HCT116 (cell line): ENCODE data around the gene DPYD. TPM values are rescaled to one million over a fixed set of nuclear protein-coding genes. Genes with fewer than 3 reads are reported as not detected.

ENCODE experiments used
- ATAC-seq: fragments of 200-7000 bp; cut with Tn5 transposase; 2 replicates; pipeline ENCODE4 v1.9.1; 2020; ENCODE audit warnings: mild to moderate bottlenecking, moderate library complexity
- BruUV-seq: library from RNA; stranded (reverse); fragments of 400-500 nt; replicated peaks from 2 replicates; lab custom pipeline; 2021; lab: Mats Ljungman, UMichigan
- CTCF ChIA-PET: fragments of 300-600 bp; sonication (Branson Sonifier 250); formaldehyde crosslinking; loops from one replicate; lab custom pipeline; 2021; ENCODE audit warnings: antibody characterized with exemption; lab: Charles Lee
- POLR2A ChIA-PET: fragments of 300-600, 350-600 bp; sonication (Branson Sonifier 250); formaldehyde crosslinking; loops from one replicate; lab custom pipeline; 2021; ENCODE audit warnings: antibody characterized with exemption; lab: Charles Lee
- RAD21 ChIA-PET, 2 experiments: fragments of 300-600 bp; sonication (Branson Sonifier 250); formaldehyde crosslinking; loops; one replicate each; lab custom pipeline; 2023; ENCODE audit warnings: low total read pairs in 2 of 2; ENCODE audit not compliant: uncharacterized antibody in 2 of 2, unreplicated experiment in 2 of 2, low non-redundant PET in 1 of 2; lab: Charles Lee
- DNase-seq: peaks from one replicate; pipeline ENCODE4 v3.0.0-alpha.2; 2010; ENCODE audit warnings: low read depth, low spot score
- H2AFZ ChIP-seq: fragments of 200-600 bp; shearing (Covaris generic), sonication (generic); 2 replicates; pipeline ENCODE4 v1.6.1; 2017; ENCODE audit warnings: low read depth, mixed run types, mixed read lengths, antibody characterized with exemption, low read length; ENCODE audit not compliant: poor library complexity, severe bottlenecking
- H3K27ac ChIP-seq: 2 replicates; pipeline ENCODE4 v1.5.1; 2012; ENCODE audit warnings: low read depth, low read length
- H3K27me3 ChIP-seq: fragments of 200-600 bp; sonication (generic); 2 replicates; pipeline ENCODE4 v1.6.1; 2016; ENCODE audit warnings: mixed run types, low read length, mixed read lengths; ENCODE audit not compliant: insufficient read depth
- H3K36me3 ChIP-seq, 2 experiments: fragments of 200-500 bp in 1 of 2; fragments of 200-600 bp in 1 of 2; sonication (Bioruptor generic) in 1 of 2; sonication (generic) in 1 of 2; 2 replicates each; pipeline versions ENCODE4 v1.5.1 to v1.6.1; 2014 to 2016; ENCODE audit warnings: low read length in 2 of 2, inconsistent platforms in 1 of 2, mixed read lengths in 1 of 2, mixed run types in 1 of 2; ENCODE audit not compliant: insufficient read depth in 2 of 2, control insufficient read depth in 1 of 2
- H3K4me1 ChIP-seq, 2 experiments: fragments of 200-600 bp in 1 of 2; sonication (generic) in 1 of 2; 2 replicates each; pipeline versions ENCODE4 v1.5.1 to v1.6.1; 2012 to 2017; ENCODE audit warnings: low read length in 2 of 2, inconsistent platforms in 1 of 2, mild to moderate bottlenecking in 1 of 2, mixed read lengths in 1 of 2, mixed run types in 1 of 2, moderate library complexity in 1 of 2; ENCODE audit not compliant: insufficient read depth in 2 of 2, control insufficient read depth in 1 of 2
- H3K4me2 ChIP-seq: fragments of 200-600 bp; sonication (generic); 2 replicates; pipeline ENCODE4 v1.6.1; 2017; ENCODE audit warnings: mixed run types, low read length, mixed read lengths
- H3K4me3 ChIP-seq, 2 experiments: fragments of 200-600 bp in 1 of 2; sonication (generic) in 1 of 2; replicated peaks in 1 of 2; 2 replicates each; pipeline ENCODE4 v1.5.1; 2011 to 2016; ENCODE audit warnings: low read length in 2 of 2, control low read depth in 1 of 2, low read depth in 1 of 2, mild to moderate bottlenecking in 1 of 2, mixed read lengths in 1 of 2, mixed run types in 1 of 2
- H3K79me2 ChIP-seq: fragments of 200-600 bp; sonication (generic); 2 replicates; pipeline ENCODE4 v1.6.1; 2017; ENCODE audit warnings: mild to moderate bottlenecking, mixed run types, low read length, moderate library complexity, mixed read lengths; ENCODE audit not compliant: insufficient read depth
- H3K9ac ChIP-seq: fragments of 200-600 bp; sonication (generic); 2 replicates; pipeline ENCODE4 v1.6.1; 2016; ENCODE audit warnings: low read length, mixed read lengths
- H3K9me2 ChIP-seq: fragments of 200-600 bp; sonication (generic), shearing (Covaris generic); 2 replicates; pipeline ENCODE4 v1.6.1; 2017; ENCODE audit warnings: mixed run types, mild to moderate bottlenecking, moderate library complexity; ENCODE audit not compliant: insufficient read depth
- H3K9me3 ChIP-seq, 2 experiments: fragments of 200-500 bp in 1 of 2; fragments of 200-600 bp in 1 of 2; sonication (Bioruptor generic) in 1 of 2; sonication (generic) in 1 of 2; 2 replicates each; pipeline ENCODE4 v1.6.1; 2014 to 2017; ENCODE audit warnings: low read length in 2 of 2, mixed read lengths in 2 of 2, inconsistent platforms in 1 of 2, low read depth in 1 of 2, mild to moderate bottlenecking in 1 of 2, mixed run types in 1 of 2, moderate library complexity in 1 of 2; ENCODE audit not compliant: control insufficient read depth in 1 of 2, insufficient read depth in 1 of 2
- H4K20me1 ChIP-seq: fragments of 200-600 bp; sonication (generic), shearing (Covaris generic); 2 replicates; pipeline ENCODE4 v1.6.1; 2017; ENCODE audit warnings: mixed run types, mild to moderate bottlenecking, moderate library complexity; ENCODE audit not compliant: insufficient read depth
- CEBPB ChIP-seq: IDR thresholded peaks from 2 replicates; pipeline ENCODE4 v1.6.1; 2012; ENCODE audit warnings: low read depth
- EGR1 ChIP-seq: IDR thresholded peaks from 2 replicates; pipeline ENCODE4 v1.6.1; 2012; ENCODE audit warnings: low read depth
- ELF1 ChIP-seq: IDR thresholded peaks from 2 replicates; pipeline ENCODE4 v1.6.1; 2012; ENCODE audit warnings: low read depth, borderline replicate concordance
- EZH2phosphoT487 ChIP-seq: fragments of 200-600 bp; IDR thresholded peaks from 2 replicates; pipeline ENCODE4 v1.6.1; 2018; ENCODE audit warnings: antibody characterized with exemption, borderline replicate concordance
- FOSL1 ChIP-seq: IDR thresholded peaks from 2 replicates; pipeline ENCODE4 v1.6.1; 2012; ENCODE audit warnings: low read depth
- JUND ChIP-seq: IDR thresholded peaks from 2 replicates; pipeline ENCODE4 v1.6.1; 2012
- POLR2A ChIP-seq: IDR thresholded peaks from 2 replicates; pipeline ENCODE4 v1.7.0; 2011; ENCODE audit warnings: borderline replicate concordance; ENCODE audit not compliant: insufficient read depth, insufficient read length; ENCODE audit errors: extremely low read depth
- POLR2AphosphoS5 ChIP-seq: IDR thresholded peaks from 2 replicates; pipeline ENCODE4 v1.6.1; 2011; ENCODE audit warnings: mild to moderate bottlenecking, low read depth, low read length, moderate library complexity
- RAD21 ChIP-seq: IDR thresholded peaks from 2 replicates; pipeline ENCODE4 v1.6.1; 2012; ENCODE audit warnings: low read depth, mild to moderate bottlenecking
- SP1 ChIP-seq: IDR thresholded peaks from 2 replicates; pipeline ENCODE4 v1.6.1; 2012; ENCODE audit warnings: low read depth
- SRF ChIP-seq: IDR thresholded peaks from 2 replicates; pipeline ENCODE4 v1.6.1; 2012; ENCODE audit warnings: low read depth
- TCF7L2 ChIP-seq: IDR thresholded peaks from 2 replicates; pipeline ENCODE4 v1.7.0; 2011; ENCODE audit warnings: borderline replicate concordance, inconsistent platforms; ENCODE audit not compliant: insufficient read depth, insufficient read length; ENCODE audit errors: extremely low read depth
- ZFX ChIP-seq: fragments of 450-650 bp; IDR thresholded peaks from 2 replicates; pipeline ENCODE4 v1.6.1; 2017
- ZNF274 ChIP-seq: fragments of 200-500 bp; sonication (Bioruptor generic); IDR thresholded peaks from 2 replicates; pipeline ENCODE4 v1.6.1; 2014; ENCODE audit warnings: mild to moderate bottlenecking, low read depth, low read length, inconsistent platforms
- intact Hi-C: fragments of 100-400 bp; cut with micrococcal nuclease; formaldehyde crosslinking; loops from 2 replicates; pipeline ENCODE4 v1.10.0; 2022
- total RNA-seq: library from RNA; stranded (reverse); gene quantifications from one replicate; pipeline ENCODE4 v1.2.1, GENCODE V29; 2021; ENCODE audit not compliant: unreplicated experiment
- TF ChIP-seq, protein P1 (sequence below): IDR thresholded peaks from 2 replicates; pipeline ENCODE4 v1.6.1; 2012

Gene DPYD
- total RNA-seq, 1 experiment from 2014 or later: 1.7 TPM

DNA sequence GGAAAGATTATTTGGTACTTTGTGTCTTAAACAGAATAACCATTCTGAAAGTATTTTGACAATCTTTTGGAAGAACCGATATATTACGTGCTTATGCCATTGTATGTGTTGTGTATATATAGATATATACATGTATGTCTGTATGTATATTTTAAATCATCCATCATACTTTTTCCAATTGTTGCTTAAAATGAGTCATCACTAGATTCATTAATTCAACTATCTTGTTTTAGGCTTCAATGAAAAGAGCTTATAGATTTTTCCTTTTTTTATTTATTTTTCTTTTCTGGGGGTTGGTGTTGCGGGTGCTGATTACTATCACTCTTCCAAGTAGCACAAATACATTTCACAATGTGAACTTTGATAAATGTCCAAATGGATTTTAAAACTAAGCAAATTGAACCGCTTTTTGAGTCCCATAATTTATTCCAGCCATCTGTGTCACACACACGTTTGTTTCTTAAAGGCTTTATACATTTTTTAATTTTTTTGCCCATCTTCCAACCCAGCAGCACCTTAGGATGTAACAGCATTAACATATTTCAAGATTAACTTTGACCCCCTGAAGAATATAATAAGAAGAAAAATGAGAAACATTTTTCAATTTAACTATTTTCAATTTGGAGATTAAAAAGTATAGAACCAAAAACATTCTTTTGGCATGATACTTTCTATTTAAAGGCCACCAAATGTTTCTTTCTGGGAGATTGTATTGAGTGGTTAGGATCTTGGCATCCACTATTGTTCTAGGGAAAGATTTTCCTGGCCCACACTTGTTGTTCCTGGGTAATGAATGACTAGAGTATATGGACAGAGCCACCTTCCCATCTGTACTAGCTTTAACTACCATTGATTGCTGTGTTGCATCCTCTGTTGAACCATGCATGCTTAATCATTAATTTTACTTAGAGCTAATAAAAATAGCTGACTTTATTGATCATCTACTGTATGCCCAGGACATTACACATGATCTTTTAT is 9.3 kb upstream of the DPYD start:
- H3K9me2 ChIP-seq: no peaks in the 10 kb centered on the region
- intact Hi-C loops: no loop called here
- no peak for ATAC-seq
- H4K20me1 ChIP-seq: no peaks in the 10 kb centered on the region
- H3K36me3 ChIP-seq: no peaks in the 10 kb centered on the region
- no peak overlapping the region for H3K4me2 ChIP-seq
- H2AFZ ChIP-seq: no peak overlapping the region
- CTCF ChIA-PET: no interaction called here
- no peak for DNase-seq
- no peak overlapping the region for H3K4me3 ChIP-seq
- no peaks in the 10 kb centered on the region for H3K9me3 ChIP-seq
- TF ChIP-seq SP1 (no peak), POLR2A (no peak), JUND (no peak), TCF7L2 (no peak), CEBPB (no peak), EGR1 (no peak), RAD21 (no peak)
- TF ChIP-seq, protein P1, sequence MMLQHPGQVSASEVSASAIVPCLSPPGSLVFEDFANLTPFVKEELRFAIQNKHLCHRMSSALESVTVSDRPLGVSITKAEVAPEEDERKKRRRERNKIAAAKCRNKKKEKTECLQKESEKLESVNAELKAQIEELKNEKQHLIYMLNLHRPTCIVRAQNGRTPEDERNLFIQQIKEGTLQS: no peak
- TF ChIP-seq, all 23 proteins: peak for 0
- POLR2A ChIA-PET: no interaction called here
- RAD21 ChIA-PET: no interaction called here
- no TSS peak for BruUV-seq
- H3K27me3 ChIP-seq: no peaks in the 10 kb centered on the region
- H3K4me1 ChIP-seq: no peaks in the 10 kb centered on the region
- no peak overlapping the region for H3K9ac ChIP-seq
- no peak overlapping the region for H3K27ac ChIP-seq
- H3K79me2 ChIP-seq: no peaks in the 10 kb centered on the region

DNA sequence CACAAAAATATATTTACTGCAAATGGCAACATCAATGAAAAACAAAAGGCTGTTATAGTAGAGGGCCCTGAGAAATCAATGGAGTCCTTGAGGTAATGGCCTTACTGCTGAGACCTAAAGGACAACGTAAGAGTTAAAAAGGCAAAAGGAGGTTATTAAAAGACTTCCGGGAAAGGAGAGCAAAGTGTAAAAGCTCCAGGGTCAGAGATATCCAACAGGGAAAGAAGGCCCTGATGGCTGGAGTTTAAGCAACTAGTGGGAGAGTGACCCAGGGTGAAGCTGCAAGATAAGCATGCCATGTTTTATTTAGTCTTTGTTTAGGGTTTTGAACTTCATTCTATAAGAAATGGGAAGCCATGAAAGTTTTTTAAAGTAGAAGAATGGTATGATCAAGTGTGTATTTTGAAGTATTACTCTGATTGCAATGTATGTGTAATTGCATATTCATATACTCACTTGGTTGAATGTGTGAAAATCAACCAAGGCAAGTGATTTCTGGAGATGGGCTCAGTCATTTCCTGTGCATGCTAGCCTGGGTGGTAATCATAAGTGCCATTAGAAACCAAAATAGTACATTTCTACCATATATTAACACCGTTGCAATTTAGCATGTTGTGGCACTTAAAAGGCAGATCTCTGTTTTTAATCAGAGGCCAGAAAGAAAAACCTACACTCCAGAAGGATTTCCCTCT is 5.3 kb upstream of the DPYD start:
- no peak overlapping the region for H2AFZ ChIP-seq
- H3K4me2 ChIP-seq: no peak overlapping the region
- H3K4me3 ChIP-seq: no peak overlapping the region
- CTCF ChIA-PET: no interaction called here
- no peaks in the 10 kb centered on the region for H3K9me2 ChIP-seq
- H3K27ac ChIP-seq: no peak overlapping the region
- RAD21 ChIA-PET: no interaction called here
- no peaks in the 10 kb centered on the region for H3K36me3 ChIP-seq
- TF ChIP-seq EGR1 (no peak), ZFX (no peak), RAD21 (no peak), FOSL1 (no peak), CEBPB (no peak), POLR2A (no peak), ELF1 (no peak), EZH2phosphoT487 (no peak), ZNF274 (no peak), POLR2AphosphoS5 (no peak), SRF (no peak)
- TF ChIP-seq, protein P1: no peak
- H3K4me1 ChIP-seq: peaks cover 0 to 6% of the 10 kb centered on the region in 2 experiments; a peak in 1 of 4 replicates
- no peak for ATAC-seq
- intact Hi-C loops: no loop called here
- POLR2A ChIA-PET: no interaction called here
- no TSS peak for BruUV-seq
- H3K79me2 ChIP-seq: no peaks in the 10 kb centered on the region
- H3K9me3 ChIP-seq: no peaks in the 10 kb centered on the region
- H3K9ac ChIP-seq: no peak overlapping the region
- H4K20me1 ChIP-seq: no peaks in the 10 kb centered on the region
- no peak for DNase-seq
- H3K27me3 ChIP-seq: no peaks in the 10 kb centered on the region
